Neuronal stem cell (in vitro differentiated cells): ENCODE results near the gene DTHD1.

ENCODE experiments used
- DNase-seq: peaks from one replicate; pipeline ENCODE4 v3.0.0-alpha.2; 2013; ENCODE audit warnings: low spot score
- H2AFZ ChIP-seq: one replicate; pipeline ENCODE4 v1.6.1; 2013; ENCODE audit warnings: mild to moderate bottlenecking, low read length, inconsistent platforms
- H2AK5ac ChIP-seq: 2 replicates; pipeline ENCODE4 v1.6.1; 2013; ENCODE audit warnings: low read depth, mild to moderate bottlenecking, inconsistent platforms, low read length, moderate library complexity, mixed read lengths
- H2BK120ac ChIP-seq: 2 replicates; pipeline ENCODE4 v1.6.1; 2013; ENCODE audit warnings: low read depth, mild to moderate bottlenecking, inconsistent platforms, low read length, moderate library complexity, mixed read lengths
- H2BK12ac ChIP-seq: one replicate; pipeline ENCODE4 v1.6.1; 2013; ENCODE audit warnings: low read length, inconsistent platforms
- H2BK15ac ChIP-seq: 2 replicates; pipeline ENCODE4 v1.6.1; 2013; ENCODE audit warnings: mild to moderate bottlenecking, low read length, inconsistent platforms, mixed read lengths
- H2BK5ac ChIP-seq: one replicate; pipeline ENCODE4 v1.6.1; 2013; ENCODE audit warnings: inconsistent platforms, mild to moderate bottlenecking, low read length, moderate library complexity
- H3K14ac ChIP-seq: one replicate; pipeline ENCODE4 v1.6.1; 2013; ENCODE audit warnings: low read length, inconsistent platforms
- H3K18ac ChIP-seq: 2 replicates; pipeline ENCODE4 v1.6.1; 2013; ENCODE audit warnings: low read length, inconsistent platforms
- H3K23ac ChIP-seq: 2 replicates; pipeline ENCODE4 v1.6.1; 2013; ENCODE audit warnings: low read depth, mild to moderate bottlenecking, mixed read lengths, low read length, inconsistent platforms; ENCODE audit not compliant: poor library complexity
- H3K27ac ChIP-seq: replicated peaks from 3 replicates; pipeline ENCODE4 v1.5.1; 2013; ENCODE audit warnings: low read length, inconsistent platforms
- H3K27me3 ChIP-seq, 3 experiments: 2 replicates each; pipeline ENCODE4 v1.6.1; 2013; ENCODE audit warnings: low read length in 3 of 3, mild to moderate bottlenecking in 2 of 3, inconsistent platforms in 1 of 3, low read depth in 1 of 3, mixed read lengths in 1 of 3, moderate library complexity in 1 of 3; ENCODE audit not compliant: control insufficient read depth in 3 of 3, insufficient read depth in 3 of 3
- H3K36me3 ChIP-seq, 2 donors: replicated peaks in 1 of 2; 2 replicates each; pipeline ENCODE4 v1.6.1; 2013; ENCODE audit warnings: low read length in 2 of 2; ENCODE audit not compliant: control insufficient read depth in 2 of 2, insufficient read depth in 2 of 2
- H3K4ac ChIP-seq: 2 replicates; pipeline ENCODE4 v1.6.1; 2013; ENCODE audit warnings: inconsistent platforms, mild to moderate bottlenecking, low read length, moderate library complexity
- H3K4me1 ChIP-seq, 2 donors: 1 replicate in 1 of 2; 2 replicates in 1 of 2; pipeline ENCODE4 v1.6.1; 2013; ENCODE audit warnings: low read length in 2 of 2, low read depth in 1 of 2; ENCODE audit not compliant: control insufficient read depth in 2 of 2, insufficient read depth in 1 of 2
- H3K4me2 ChIP-seq: one replicate; pipeline ENCODE4 v1.6.1; 2013; ENCODE audit warnings: mild to moderate bottlenecking, low read length, inconsistent platforms; ENCODE audit not compliant: insufficient read depth, poor library complexity, severe bottlenecking
- H3K4me3 ChIP-seq, 2 donors: 2 replicates each; pipeline ENCODE4 v1.5.1; 2013; ENCODE audit warnings: low read length in 2 of 2, mild to moderate bottlenecking in 2 of 2, inconsistent platforms in 1 of 2, moderate library complexity in 1 of 2
- H3K79me1 ChIP-seq: one replicate; pipeline ENCODE4 v1.6.1; 2013; ENCODE audit warnings: low read depth, mild to moderate bottlenecking, inconsistent platforms, low read length, moderate library complexity
- H3K9ac ChIP-seq: one replicate; pipeline ENCODE4 v1.6.1; 2013; ENCODE audit warnings: mild to moderate bottlenecking, low read depth, low read length, inconsistent platforms; ENCODE audit not compliant: poor library complexity
- H3K9me3 ChIP-seq, 2 donors: replicated peaks in 1 of 2; 2 replicates each; pipeline versions ENCODE3 to v1.6.1; 2013; ENCODE audit warnings: low read length in 2 of 2, mild to moderate bottlenecking in 2 of 2, inconsistent platforms in 1 of 2, low read depth in 1 of 2, mixed read lengths in 1 of 2, moderate library complexity in 1 of 2; ENCODE audit not compliant: control insufficient read depth in 2 of 2, insufficient read depth in 1 of 2
- H4K8ac ChIP-seq: one replicate; pipeline ENCODE4 v1.6.1; 2013; ENCODE audit warnings: low read depth, mild to moderate bottlenecking, inconsistent platforms, low read length, moderate library complexity
- H4K91ac ChIP-seq: one replicate; pipeline ENCODE4 v1.6.1; 2013; ENCODE audit warnings: low read length, low read depth, mild to moderate bottlenecking, inconsistent platforms; ENCODE audit not compliant: poor library complexity
- WGBS, 2 donors: extraction: QIAGEN DNeasy Blood & Tissue Kit; methylation state at CpG; one replicate each; pipeline ENCODE4 v1.1.7; 2013; ENCODE audit warnings: missing lambda C conversion rate in 2 of 2, mixed read lengths in 1 of 2; ENCODE audit not compliant: insufficient read length in 2 of 2, insufficient replicate concordance in 1 of 2; ENCODE audit errors: extremely low coverage in 2 of 2; 5-methylcytosine and 5-hydroxymethylcytosine counted together

The DTHD1 gene

DNA sequence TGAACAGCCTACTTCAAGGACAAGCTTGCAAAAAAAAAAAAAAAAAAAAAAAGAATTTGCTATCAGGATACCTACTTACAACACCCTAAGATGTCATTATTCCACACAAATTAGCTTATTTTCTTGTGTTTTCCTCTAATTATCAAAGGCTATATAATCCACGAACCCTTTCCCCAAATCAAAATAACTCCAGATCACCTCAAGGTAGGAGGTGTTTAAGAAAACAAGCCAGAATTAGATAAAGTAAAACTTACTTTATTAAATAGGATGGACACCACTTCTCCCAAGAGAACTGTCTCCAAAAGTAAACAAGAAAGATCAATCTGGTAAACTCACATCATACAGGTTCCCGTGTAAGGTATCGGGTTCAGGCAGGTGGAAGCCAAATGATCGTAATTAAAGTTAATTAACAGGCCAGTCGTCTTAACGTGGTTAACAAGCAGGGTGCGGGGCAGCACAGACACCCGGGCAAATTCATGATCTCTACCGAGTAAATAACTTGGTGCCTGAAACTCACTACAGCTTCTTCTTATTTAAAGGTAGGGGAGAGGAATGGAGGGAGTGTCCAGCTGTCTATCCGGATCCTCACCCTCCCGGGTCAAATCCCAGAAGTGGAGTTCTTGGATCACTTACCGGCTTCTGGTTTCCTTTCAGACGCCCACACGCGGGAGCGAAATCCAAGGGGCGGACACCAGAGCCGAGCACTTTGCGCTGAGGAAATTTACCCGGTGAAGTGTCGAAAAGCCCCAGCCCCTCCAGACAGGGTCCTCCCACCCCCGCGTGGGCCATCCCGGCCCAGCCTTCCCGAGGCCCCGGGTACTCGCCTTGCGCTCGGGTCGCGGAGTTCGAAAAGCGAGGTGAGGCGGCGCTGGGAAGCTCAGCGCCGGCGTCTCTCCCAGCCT is 37.8 kb upstream of the DTHD1 start:
- Histone ChIP-seq H3K14ac (no peak overlapping the region), H4K8ac (no peak overlapping the region), H2BK120ac (no peak overlapping the region), H3K4me2 (peak overlapping the region; percentile 84), H3K9me3 (no peaks in the 10 kb centered on the region), H4K91ac (no peak overlapping the region), H2AFZ (peak overlapping the region; percentile 98), H3K4me3 (peak overlapping the region; percentile 61 to 85), H3K27me3 (peaks cover 4 to 35% (median 4%) of the 10 kb centered on the region in 3 experiments), H2AK5ac (no peak overlapping the region), H2BK12ac (no peak overlapping the region), H3K27ac (no peak overlapping the region), H3K9ac (no peak overlapping the region), H3K18ac (peak overlapping the region; percentile 76), H3K4ac (no peak overlapping the region), H3K4me1 (peaks cover 0 to 4% of the 10 kb centered on the region in 2 donors), H3K79me1 (no peaks in the 10 kb centered on the region), H3K36me3 (no peaks in the 10 kb centered on the region), H2BK5ac (no peak overlapping the region), H2BK15ac (peak overlapping the region; percentile 18), H3K23ac (no peak overlapping the region)
- peak; percentile 29 for DNase-seq
- WGBS, 2 donors = 100% methylated on average over 1 of the region's 38 CpGs; no CpG with 5 or more reads in 1 of the 2 donors

GRCh38 chr4:36244257-36245082 is 36.9 kb upstream of the DTHD1 start, which contains the start of gene ARAP2:
Gene ARAP2 (minus strand): TSS chr4:36244514. CDS start chr4:36229486, 15,028 bp downstream.
- Histone ChIP-seq H4K91ac (no peak within 1 kb of the TSS), H2BK120ac (no peak within 1 kb of the TSS), H3K79me1 (no peaks in the 10 kb centered on the region), H3K9ac (no peak within 1 kb of the TSS), H3K36me3 (no peaks in the 10 kb centered on the region), H2AK5ac (no peak within 1 kb of the TSS), H3K23ac (peak within 1 kb of the TSS; percentile 65), H4K8ac (no peak within 1 kb of the TSS), H3K27ac (no peak within 1 kb of the TSS), H2BK15ac (peak within 1 kb of the TSS; percentile 18), H3K18ac (peak within 1 kb of the TSS; percentile 90), H2BK12ac (no peak within 1 kb of the TSS), H3K4me3 (peak within 1 kb of the TSS; percentile 61 to 85), H2BK5ac (no peak within 1 kb of the TSS), H3K14ac (no peak within 1 kb of the TSS), H3K27me3 (peaks cover 4 to 35% (median 4%) of the 10 kb centered on the region in 3 experiments), H3K4ac (no peak within 1 kb of the TSS), H2AFZ (peak within 1 kb of the TSS; percentile 98), H3K4me2 (peak within 1 kb of the TSS; percentile 84), H3K4me1 (peaks cover 0 to 4% of the 10 kb centered on the region in 2 donors), H3K9me3 (no peaks in the 10 kb centered on the region)
- peak; percentile 35 for DNase-seq
- WGBS, 2 donors = no CpG with 5 or more reads among the region's 81 CpGs

GRCh38 chr4:36249610-36250009 is 31.8 kb upstream of the DTHD1 start:
- H2AFZ ChIP-seq = no peak overlapping the region
- H3K9me3 ChIP-seq = no peaks in the 10 kb centered on the region
- H2BK120ac ChIP-seq = no peak overlapping the region
- H2BK12ac ChIP-seq = no peak overlapping the region
- no peak for DNase-seq
- no peak overlapping the region for H4K91ac ChIP-seq
- H2AK5ac ChIP-seq = no peak overlapping the region
- no peak overlapping the region for H3K4me3 ChIP-seq
- no CpG with 5 or more reads among the region's 1 CpG for WGBS, 2 donors
- H3K27me3 ChIP-seq = peaks cover 2 to 20% (median 3%) of the 10 kb centered on the region in 3 experiments
- H3K9ac ChIP-seq = no peak overlapping the region
- H3K23ac ChIP-seq = no peak overlapping the region
- no peak overlapping the region for H3K14ac ChIP-seq
- H3K79me1 ChIP-seq = no peaks in the 10 kb centered on the region
- no peak overlapping the region for H3K27ac ChIP-seq
- no peaks in the 10 kb centered on the region for H3K4me1 ChIP-seq
- H2BK5ac ChIP-seq = no peak overlapping the region
- no peak overlapping the region for H4K8ac ChIP-seq
- no peaks in the 10 kb centered on the region for H3K36me3 ChIP-seq
- H3K18ac ChIP-seq = no peak overlapping the region
- H3K4me2 ChIP-seq = no peak overlapping the region
- no peak overlapping the region for H3K4ac ChIP-seq
- no peak overlapping the region for H2BK15ac ChIP-seq
